Fibroblast of skin of scalp (primary cell): Measurements from ENCODE around the gene UPF2.
"Not testable (repeated sequence)": the region's sequence is repeated elsewhere in the genome, so short reads cannot be mapped to it uniquely, and the experiment has no call there.

Source experiments
- DNase-seq: peaks from one replicate; pipeline ENCODE4 v3.0.0-alpha.2; 2013

Gene UPF2

GRCh38 chr10:11901833-11902475, 140.7 kb downstream of the UPF2 start:
- peak; percentile 17 for DNase-seq

- no peak for DNase-seq
Observed at GRCh38 chr10:11901454-11901832, 141.2 kb downstream of the UPF2 start.

- no peak for DNase-seq
Observed at GRCh38 chr10:11901036-11901301, 141.6 kb downstream of the UPF2 start.

- no peak for DNase-seq
Observed at GRCh38 chr10:11899067-11899876, 143.3 kb downstream of the UPF2 start.

GRCh38 chr10:11898372-11899066, 144.1 kb downstream of the UPF2 start:
- no peak for DNase-seq

GRCh38 chr10:11898033-11898371, 144.6 kb downstream of the UPF2 start:
- no peak for DNase-seq

- DNase-seq: no peak
Observed at GRCh38 chr10:11896549-11897200, 145.9 kb downstream of the UPF2 start.

GRCh38 chr10:11895598-11895997, 147.0 kb downstream of the UPF2 start:
- no peak for DNase-seq

GRCh38 chr10:11895108-11895466, 147.5 kb downstream of the UPF2 start:
- DNase-seq: no peak

GRCh38 chr10:11894381-11895107, 148.1 kb downstream of the UPF2 start:
- no peak for DNase-seq

- no peak for DNase-seq
Observed at GRCh38 chr10:11893749-11894278, 148.8 kb downstream of the UPF2 start.

- no peak for DNase-seq
Observed at GRCh38 chr10:11891776-11892486, 150.7 kb downstream of the UPF2 start.

- DNase-seq: not testable (repeated sequence)
Observed at GRCh38 chr10:11889263-11889662, 153.3 kb downstream of the UPF2 start.

- no peak for DNase-seq
Observed at GRCh38 chr10:11887381-11888227, 155.0 kb downstream of the UPF2 start.

GRCh38 chr10:11886851-11887250, 155.8 kb downstream of the UPF2 start:
- peak; percentile 14 for DNase-seq

- DNase-seq: no peak
Observed at GRCh38 chr10:11886138-11886474, 156.5 kb downstream of the UPF2 start.

- no peak for DNase-seq
Observed at GRCh38 chr10:11885437-11886137, 157.0 kb downstream of the UPF2 start.

- no peak for DNase-seq
Observed at GRCh38 chr10:11884706-11885423, 157.7 kb downstream of the UPF2 start.

- no peak for DNase-seq
Observed at GRCh38 chr10:11882646-11883375, 159.8 kb downstream of the UPF2 start.
